Suprapubic skin (tissue), 4 donors: Measurements from ENCODE around the gene AGER. TPM values are rescaled to one million over a fixed set of nuclear protein-coding genes. Genes with fewer than 3 reads are reported as not detected.
A peak's percentile ranks its signal among the peaks of the same experiment; 100 is the strongest.

Experiments used
- DNase-seq, 2 donors: peaks; one replicate each; pipeline ENCODE4 v3.0.0-alpha.2; 2019; ENCODE audit warnings: low spot score in 2 of 2
- H3K27ac ChIP-seq: fragments of 200-600 bp; sonication (generic); one replicate; pipeline ENCODE4 v1.5.1; 2019
- H3K27me3 ChIP-seq: fragments of 200-600 bp; sonication (generic); one replicate; pipeline ENCODE4 v1.5.1; 2019
- H3K36me3 ChIP-seq: fragments of 200-600 bp; sonication (generic); one replicate; pipeline ENCODE4 v1.5.1; 2019
- H3K4me1 ChIP-seq: fragments of 200-600 bp; sonication (generic); one replicate; pipeline ENCODE4 v1.5.1; 2019
- H3K4me3 ChIP-seq: fragments of 200-600 bp; sonication (generic); one replicate; pipeline ENCODE4 v1.5.1; 2019; ENCODE audit warnings: mild to moderate bottlenecking
- H3K9me3 ChIP-seq: fragments of 200-600 bp; sonication (generic); one replicate; pipeline ENCODE4 v1.5.1; 2019
- EP300 ChIP-seq: sonication (generic); formaldehyde crosslinking; IDR thresholded peaks from one replicate; pipeline ENCODE4 v1.6.1; 2017; ENCODE audit warnings: antibody characterized with exemption
- POLR2A ChIP-seq, 2 donors: fragments of 450-650 bp; IDR thresholded peaks; one replicate each; pipeline ENCODE4 v1.6.1; 2017; ENCODE audit warnings: antibody characterized with exemption in 2 of 2, mild to moderate bottlenecking in 2 of 2, moderate library complexity in 2 of 2
- POLR2AphosphoS5 ChIP-seq, 3 donors: sonication (generic); formaldehyde crosslinking; IDR thresholded peaks; one replicate each; pipeline ENCODE4 v1.6.1; 2017; ENCODE audit warnings: antibody characterized with exemption in 3 of 3
- WGBS: methylation state at CpG from one replicate; pipeline ENCODE4 v1.1.5; 2018; 5-methylcytosine and 5-hydroxymethylcytosine counted together
- total RNA-seq, 4 donors: library from RNA; depleted of rRNA; stranded (reverse); fragments of >200 nt; gene quantifications; one replicate each; pipeline ENCODE4 v1.1.0, GENCODE V29; 2016
- TF ChIP-seq, protein P1 (sequence below), 2 donors: fragments of 200-600 bp in 1 of 2; fragments of 450-650 bp in 1 of 2; sonication (generic) in 1 of 2; IDR thresholded peaks; one replicate each; pipeline ENCODE4 v1.5.1; 2016 to 2019; ENCODE audit warnings: antibody characterized with exemption in 2 of 2, mild to moderate bottlenecking in 1 of 2, moderate library complexity in 1 of 2

The AGER gene
- total RNA-seq, 4 donors from 2014 or later, result 1.5 to 9.9 (median 4.8) TPM; not detected in 1

- Histone ChIP-seq H3K27me3 (no peaks in the 10 kb centered on the region), H3K27ac (peak within 1 kb of the TSS; percentile 96), H3K4me3 (peak within 1 kb of the TSS; percentile 93), H3K4me1 (peaks cover 62% of the 10 kb centered on the region), H3K36me3 (peaks cover 12% of the 10 kb centered on the region), H3K9me3 (no peaks in the 10 kb centered on the region)
- peak; percentile 97 for DNase-seq
- WGBS, result 0% methylated on average over 24 of the region's 27 CpGs
- TF ChIP-seq POLR2AphosphoS5 (IDR thresholded peaks at IDR 0.05), result no peak
- peak in 1 of 2 donors; percentile 62 for TF ChIP-seq POLR2A (IDR thresholded peaks at IDR 0.05)
Observed at GRCh38 chr6:32175711-32176475, 8.2 kb downstream of the AGER start, which contains the start of gene AGPAT1. TSS of gene AGPAT1 (minus strand) at chr6:32176084. CDS start at chr6:32171496, 4,588 bp downstream.

- Histone ChIP-seq H3K36me3 (peaks cover 14% of the 10 kb centered on the region), H3K4me3 (peak overlapping the region; percentile 93), H3K27me3 (no peaks in the 10 kb centered on the region), H3K4me1 (peaks cover 62% of the 10 kb centered on the region), H3K9me3 (no peaks in the 10 kb centered on the region), H3K27ac (peak overlapping the region; percentile 96)
- TF ChIP-seq POLR2AphosphoS5 (IDR thresholded peaks at IDR 0.05), result no peak
- no peak for TF ChIP-seq EP300
- no peak for TF ChIP-seq POLR2A (IDR thresholded peaks at IDR 0.05)
- TF ChIP-seq, protein P1, sequence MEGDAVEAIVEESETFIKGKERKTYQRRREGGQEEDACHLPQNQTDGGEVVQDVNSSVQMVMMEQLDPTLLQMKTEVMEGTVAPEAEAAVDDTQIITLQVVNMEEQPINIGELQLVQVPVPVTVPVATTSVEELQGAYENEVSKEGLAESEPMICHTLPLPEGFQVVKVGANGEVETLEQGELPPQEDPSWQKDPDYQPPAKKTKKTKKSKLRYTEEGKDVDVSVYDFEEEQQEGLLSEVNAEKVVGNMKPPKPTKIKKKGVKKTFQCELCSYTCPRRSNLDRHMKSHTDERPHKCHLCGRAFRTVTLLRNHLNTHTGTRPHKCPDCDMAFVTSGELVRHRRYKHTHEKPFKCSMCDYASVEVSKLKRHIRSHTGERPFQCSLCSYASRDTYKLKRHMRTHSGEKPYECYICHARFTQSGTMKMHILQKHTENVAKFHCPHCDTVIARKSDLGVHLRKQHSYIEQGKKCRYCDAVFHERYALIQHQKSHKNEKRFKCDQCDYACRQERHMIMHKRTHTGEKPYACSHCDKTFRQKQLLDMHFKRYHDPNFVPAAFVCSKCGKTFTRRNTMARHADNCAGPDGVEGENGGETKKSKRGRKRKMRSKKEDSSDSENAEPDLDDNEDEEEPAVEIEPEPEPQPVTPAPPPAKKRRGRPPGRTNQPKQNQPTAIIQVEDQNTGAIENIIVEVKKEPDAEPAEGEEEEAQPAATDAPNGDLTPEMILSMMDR (IDR thresholded peaks at IDR 0.05), result no peak
- 23% methylated on average over 2 of the region's 2 CpGs for WGBS
- DNase-seq, result no peak
Observed at GRCh38 chr6:32175322-32175710, 8.7 kb downstream of the AGER start.

- Histone ChIP-seq H3K4me1 (peaks cover 53% of the 10 kb centered on the region), H3K4me3 (no peak overlapping the region), H3K36me3 (peaks cover 17% of the 10 kb centered on the region), H3K9me3 (no peaks in the 10 kb centered on the region), H3K27me3 (no peaks in the 10 kb centered on the region), H3K27ac (no peak overlapping the region)
- no peak for TF ChIP-seq EP300
- TF ChIP-seq POLR2AphosphoS5 (IDR thresholded peaks at IDR 0.05), result no peak
- TF ChIP-seq, protein P1 (IDR thresholded peaks at IDR 0.05), result no peak
- TF ChIP-seq POLR2A (IDR thresholded peaks at IDR 0.05), result no peak
- DNase-seq, result no peak
- WGBS, result 83% methylated on average over 1 of the region's 1 CpG
Observed at GRCh38 chr6:32174416-32174815, 9.6 kb downstream of the AGER start.

GRCh38 chr6:32173051-32173727, 10.9 kb downstream of the AGER start:
- Histone ChIP-seq H3K27ac (peak overlapping the region; percentile 7), H3K4me1 (peaks cover 45% of the 10 kb centered on the region), H3K27me3 (no peaks in the 10 kb centered on the region), H3K9me3 (no peaks in the 10 kb centered on the region), H3K4me3 (no peak overlapping the region), H3K36me3 (peaks cover 29% of the 10 kb centered on the region)
- TF ChIP-seq POLR2A (IDR thresholded peaks at IDR 0.05) (no peak), POLR2AphosphoS5 (IDR thresholded peaks at IDR 0.05) (no peak), EP300 (no peak)
- TF ChIP-seq, protein P1 (IDR thresholded peaks at IDR 0.05), result no peak
- DNase-seq, result no peak
- WGBS, result 54% methylated on average over 4 of the region's 4 CpGs

DNA sequence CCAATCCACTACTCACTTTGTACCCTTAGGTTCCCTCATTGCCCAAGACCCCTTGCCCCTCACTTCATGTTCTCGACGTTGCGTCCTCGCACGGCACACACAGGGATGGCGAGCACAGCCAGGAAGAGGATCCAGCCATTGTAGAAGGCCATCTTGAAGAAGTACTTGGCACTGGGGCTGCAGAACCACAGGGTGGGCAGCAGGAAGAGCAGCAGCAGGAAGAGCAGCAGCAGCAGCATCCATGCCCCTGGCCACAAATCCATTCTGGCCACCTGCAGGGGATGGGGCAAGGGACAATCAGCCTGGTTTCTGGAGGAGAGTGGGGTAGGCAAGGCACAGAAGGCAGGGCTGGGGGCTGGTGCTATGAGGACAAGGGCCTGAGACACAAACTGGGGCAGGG, 12.8 kb downstream of the AGER start:
- Histone ChIP-seq H3K27me3 (no peaks in the 10 kb centered on the region), H3K4me1 (peaks cover 30% of the 10 kb centered on the region), H3K9me3 (no peaks in the 10 kb centered on the region), H3K27ac (no peak overlapping the region), H3K36me3 (peaks cover 49% of the 10 kb centered on the region), H3K4me3 (no peak overlapping the region)
- WGBS, result 91% methylated on average over 6 of the region's 6 CpGs
- no peak for DNase-seq
- TF ChIP-seq, protein P1 (IDR thresholded peaks at IDR 0.05), result no peak
- TF ChIP-seq POLR2AphosphoS5 (IDR thresholded peaks at IDR 0.05) (no peak), POLR2A (IDR thresholded peaks at IDR 0.05) (no peak), EP300 (no peak)
